Fibroblast of mammary gland (primary cell): ENCODE measurements around the gene FAN1.

ENCODE experiments used
- DNase-seq: peaks from one replicate; pipeline ENCODE4 v3.0.0-alpha.2; 2010; ENCODE audit warnings: low read depth
- H3K4me3 ChIP-seq: 2 replicates; pipeline ENCODE4 v1.5.1; 2011; ENCODE audit warnings: low read depth, mild to moderate bottlenecking, low read length, moderate library complexity; ENCODE audit not compliant: control insufficient read depth
- TF ChIP-seq, protein P1 (sequence below): conservative IDR thresholded peaks from 2 replicates; pipeline ENCODE4 v1.5.1; 2011; ENCODE audit warnings: low read depth, low read length, inconsistent platforms; ENCODE audit not compliant: control insufficient read depth, insufficient read depth

FAN1 gene

DNA sequence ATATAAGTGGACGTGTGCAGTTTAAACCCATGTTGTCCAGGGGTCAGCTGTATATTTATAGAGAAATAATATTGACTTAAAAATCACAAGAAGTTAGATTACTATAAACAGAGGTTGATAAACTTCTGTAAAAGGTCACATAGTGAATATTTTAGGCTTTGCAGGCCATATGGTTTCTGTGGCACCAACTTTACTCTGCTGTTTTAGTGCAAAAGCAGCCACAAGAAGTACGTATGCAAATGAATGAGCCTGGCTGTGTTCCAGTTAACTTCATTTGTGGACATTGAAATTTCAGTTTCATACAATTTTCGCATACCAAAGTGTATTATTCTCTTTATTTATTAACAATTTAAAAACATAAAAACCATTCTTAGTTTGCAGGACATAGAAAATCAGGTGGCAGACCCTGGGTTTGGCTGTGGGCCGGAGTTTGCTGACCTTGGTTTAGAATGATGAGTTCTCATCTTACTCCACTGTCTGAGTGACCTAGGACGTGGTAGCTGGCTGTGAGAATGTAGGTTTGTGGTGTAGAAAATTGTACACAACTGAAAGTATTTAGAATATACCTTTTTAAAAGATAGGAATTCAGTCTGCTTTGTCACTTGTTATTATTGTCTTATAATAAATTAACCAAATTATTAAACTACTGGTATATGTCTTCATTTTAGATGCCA lies 16.3 kb downstream of the FAN1 start:
- DNase-seq: no peak
- TF ChIP-seq, protein P1, sequence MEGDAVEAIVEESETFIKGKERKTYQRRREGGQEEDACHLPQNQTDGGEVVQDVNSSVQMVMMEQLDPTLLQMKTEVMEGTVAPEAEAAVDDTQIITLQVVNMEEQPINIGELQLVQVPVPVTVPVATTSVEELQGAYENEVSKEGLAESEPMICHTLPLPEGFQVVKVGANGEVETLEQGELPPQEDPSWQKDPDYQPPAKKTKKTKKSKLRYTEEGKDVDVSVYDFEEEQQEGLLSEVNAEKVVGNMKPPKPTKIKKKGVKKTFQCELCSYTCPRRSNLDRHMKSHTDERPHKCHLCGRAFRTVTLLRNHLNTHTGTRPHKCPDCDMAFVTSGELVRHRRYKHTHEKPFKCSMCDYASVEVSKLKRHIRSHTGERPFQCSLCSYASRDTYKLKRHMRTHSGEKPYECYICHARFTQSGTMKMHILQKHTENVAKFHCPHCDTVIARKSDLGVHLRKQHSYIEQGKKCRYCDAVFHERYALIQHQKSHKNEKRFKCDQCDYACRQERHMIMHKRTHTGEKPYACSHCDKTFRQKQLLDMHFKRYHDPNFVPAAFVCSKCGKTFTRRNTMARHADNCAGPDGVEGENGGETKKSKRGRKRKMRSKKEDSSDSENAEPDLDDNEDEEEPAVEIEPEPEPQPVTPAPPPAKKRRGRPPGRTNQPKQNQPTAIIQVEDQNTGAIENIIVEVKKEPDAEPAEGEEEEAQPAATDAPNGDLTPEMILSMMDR: no peak
- no peak overlapping the region for H3K4me3 ChIP-seq

DNA sequence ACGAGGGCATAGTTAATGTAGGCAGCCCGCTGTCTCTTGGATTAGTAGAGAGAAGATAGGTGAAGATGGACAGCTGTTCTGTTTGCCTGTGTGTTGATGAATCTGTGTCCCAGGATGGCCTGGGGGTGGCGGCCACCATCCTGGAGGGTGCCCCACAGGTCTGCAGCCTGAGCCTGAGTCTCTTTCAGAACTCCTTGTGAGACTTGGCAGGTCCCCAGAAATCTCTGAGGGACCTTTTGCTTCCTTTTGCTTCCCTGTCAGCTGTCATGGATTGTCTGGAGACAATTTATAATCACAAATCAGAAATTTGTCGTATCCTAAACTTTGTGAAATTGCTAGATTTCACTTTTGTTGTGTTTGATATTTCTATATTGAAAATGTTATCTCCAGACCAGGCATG lies 17.4 kb downstream of the FAN1 start:
- no peak for DNase-seq
- H3K4me3 ChIP-seq: no peak overlapping the region
- TF ChIP-seq, protein P1: no peak

DNA sequence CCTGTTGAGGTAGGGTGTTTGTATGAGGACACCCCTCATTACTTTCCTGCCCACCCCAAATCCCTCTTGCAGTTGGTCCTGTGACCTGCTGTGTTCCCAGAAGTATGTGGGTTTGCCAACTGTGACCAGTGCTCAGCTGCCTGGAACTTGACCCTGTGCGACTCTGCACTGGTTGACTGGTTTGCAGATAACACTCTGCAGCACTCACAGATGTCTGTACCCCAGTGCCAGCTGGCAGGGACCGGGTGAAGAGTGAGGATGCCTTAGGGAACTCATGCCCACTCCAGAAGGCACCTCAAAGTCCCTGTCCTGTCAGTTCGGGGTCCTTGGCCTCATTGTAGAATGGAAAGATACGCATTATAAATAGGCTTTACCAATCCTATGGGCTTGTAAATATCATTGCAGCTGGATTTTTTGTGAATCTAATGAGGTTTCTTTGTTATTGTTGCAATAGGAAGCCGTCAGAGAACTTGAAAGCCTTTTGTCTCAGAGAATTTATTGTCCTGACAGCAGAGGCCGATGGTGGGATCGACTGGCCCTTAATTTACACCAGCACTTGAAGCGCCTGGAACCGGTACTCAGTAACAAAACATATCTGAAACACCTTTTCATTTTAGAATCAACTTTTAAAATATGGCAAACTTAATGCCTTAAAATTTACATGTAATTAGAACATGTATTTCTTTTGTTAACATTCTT lies 18.2 kb downstream of the FAN1 start:
- TF ChIP-seq, protein P1: no peak
- H3K4me3 ChIP-seq: no peak overlapping the region
- no peak for DNase-seq

DNA sequence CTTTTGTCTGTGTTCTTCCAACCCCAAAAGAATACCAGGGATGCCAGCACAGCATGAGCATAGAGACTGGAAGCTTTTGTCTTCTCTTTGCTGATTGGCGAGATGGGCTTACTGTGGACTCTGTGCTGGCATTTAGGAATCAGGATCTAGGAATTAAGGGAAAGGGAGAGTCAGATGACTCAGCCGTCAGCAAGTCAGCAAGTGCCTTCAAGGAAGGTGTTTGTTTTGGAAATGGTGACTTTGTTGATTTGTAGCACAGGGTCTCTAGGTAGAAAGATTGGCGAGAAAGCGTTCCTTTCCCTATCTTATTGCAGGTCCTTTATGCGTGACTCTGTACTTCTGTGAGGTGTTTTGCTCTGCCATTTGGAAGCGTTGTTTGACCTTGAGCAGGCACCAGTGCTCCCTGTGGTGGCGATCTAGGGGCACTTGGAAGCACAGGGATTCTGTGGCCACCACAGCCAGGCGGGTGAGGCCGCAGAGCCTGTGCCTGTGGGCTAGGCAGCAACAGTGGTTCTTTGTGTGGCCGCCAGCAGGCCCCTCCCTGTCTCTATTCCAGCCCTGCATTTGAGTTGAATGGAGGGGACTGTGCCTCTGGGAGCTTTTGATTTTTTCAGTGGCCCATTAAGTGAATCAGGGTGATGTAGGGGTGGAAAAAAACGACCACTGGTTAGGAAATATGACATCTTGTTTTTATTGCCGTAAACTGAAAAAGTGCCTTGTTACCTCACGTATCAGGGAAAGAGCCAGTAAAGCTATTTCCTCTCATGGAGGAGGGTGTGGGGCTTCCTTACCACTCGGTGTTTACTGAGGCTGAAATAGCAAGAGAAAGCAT lies 19.0 kb downstream of the FAN1 start:
- DNase-seq: no peak
- no peak overlapping the region for H3K4me3 ChIP-seq
- TF ChIP-seq, protein P1: no peak

DNA sequence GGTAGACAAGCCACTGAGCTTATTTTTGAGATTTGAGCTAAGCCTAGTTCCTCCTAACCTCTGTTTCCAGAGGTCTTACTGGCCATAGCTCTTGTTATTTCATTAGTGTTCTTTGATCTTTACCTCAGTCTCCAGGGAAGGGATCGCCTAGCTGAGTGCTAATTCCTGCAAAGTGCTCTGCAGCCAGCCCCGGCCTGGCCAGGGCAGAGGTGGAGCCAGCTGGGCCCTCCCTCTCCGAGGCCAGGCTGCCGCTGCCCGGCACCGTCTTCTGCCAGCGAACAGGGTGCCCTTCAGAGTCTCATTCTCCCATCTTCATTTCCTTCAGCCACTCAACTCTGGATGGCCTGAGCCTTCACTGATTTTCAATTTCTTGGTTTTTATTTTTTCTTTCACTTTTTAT lies 19.7 kb downstream of the FAN1 start:
- TF ChIP-seq, protein P1: no peak

DNA sequence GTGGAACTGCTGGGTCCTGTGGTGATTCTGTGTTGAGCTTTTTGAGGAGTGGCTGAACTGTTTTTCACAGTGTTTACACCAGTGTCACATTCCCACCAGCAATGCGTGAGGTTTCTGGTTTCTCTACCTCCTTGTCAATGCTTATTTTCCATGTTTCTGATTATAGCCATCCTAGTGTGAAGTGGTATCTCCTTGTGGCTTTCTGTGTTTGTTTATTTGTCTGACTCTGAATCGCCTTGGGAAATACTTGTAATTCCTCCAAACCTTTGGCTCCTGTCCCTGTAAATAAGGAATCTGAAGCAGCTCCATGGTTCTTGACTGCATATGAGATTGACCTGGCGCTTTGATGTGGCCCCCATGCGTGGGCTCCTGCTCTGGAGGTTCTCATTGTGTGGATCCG lies 20.6 kb downstream of the FAN1 start:
- peak; percentile 17 for DNase-seq
- no peak overlapping the region for H3K4me3 ChIP-seq
- TF ChIP-seq, protein P1: no peak

More for the DNA sequence above, 19.7 kb downstream of the FAN1 start:
- DNase-seq: no peak
- no peak overlapping the region for H3K4me3 ChIP-seq
